HepG2 (cell line): Measurements from ENCODE around the gene DEPDC5. TPM values are rescaled to one million over a fixed set of nuclear protein-coding genes. Genes with fewer than 3 reads are reported as not detected.

ENCODE experiments used
- KMT2A ChIP-seq: sonication (generic); formaldehyde crosslinking; IDR thresholded peaks from 2 replicates; pipeline ENCODE4 v1.4.0; 2020; ENCODE audit warnings: missing genetic modification reagents
- PRDM15 ChIP-seq: sonication (generic); formaldehyde crosslinking; IDR thresholded peaks from 2 replicates; pipeline ENCODE4 v1.4.0; 2020; ENCODE audit warnings: missing genetic modification reagents
- ZNF18 ChIP-seq: sonication (generic); formaldehyde crosslinking; IDR thresholded peaks from 2 replicates; pipeline ENCODE4 v1.8.0; 2022; ENCODE audit warnings: mild to moderate bottlenecking, missing genetic modification reagents; ENCODE audit not compliant: insufficient replicate concordance
- ZNF552 ChIP-seq: sonication (generic); formaldehyde crosslinking; IDR thresholded peaks from 2 replicates; pipeline ENCODE4 v1.9.0; 2022; ENCODE audit warnings: missing genetic modification reagents, mild to moderate bottlenecking, borderline replicate concordance
- ZNF609 ChIP-seq: sonication (generic); formaldehyde crosslinking; IDR thresholded peaks from 2 replicates; pipeline ENCODE4 v1.4.0; 2020; ENCODE audit warnings: mild to moderate bottlenecking, missing genetic modification reagents, borderline replicate concordance
- polyA plus RNA-seq, 8 experiments: library from polyadenylated mRNA; depleted of rRNA in 3 of 8; stranded (reverse) in 7 of 8; unstranded in 1 of 8; fragments of >200 nt; fragmentation: Illumina TruSeq in 4 of 8; extraction: Trizol in 4 of 8; gene quantifications; 2 replicates each; pipeline versions ENCODE4 v1.2.1 to v1.2.3, GENCODE V29; 2011 to 2016; ENCODE audit warnings: low read depth in 4 of 8, missing spikeins in 1 of 8, mixed read lengths in 1 of 8; ENCODE audit not compliant: insufficient read depth in 1 of 8
- total RNA-seq, 5 experiments: library from RNA; depleted of rRNA; stranded (reverse); fragments of >200 nt; fragmentation: Illumina TruSeq; extraction: Trizol; gene quantifications; 2 replicates each; pipeline ENCODE4 v1.2.3, GENCODE V29; 2016; ENCODE audit warnings: low read depth in 1 of 5

Gene DEPDC5
- total and polyA plus RNA-seq, 2 of the 13 experiments (the other 11 are each of a cell fraction or from before 2014, with no cell fraction given) = 9.8 to 12.4 TPM

- TF ChIP-seq PRDM15 (CRISPR knock-in tag) (no peak), ZNF552 (CRISPR knock-in tag) (no peak), ZNF609 (CRISPR knock-in tag) (no peak), KMT2A (CRISPR knock-in tag) (no peak), ZNF18 (CRISPR knock-in tag) (no peak)
- TF ChIP-seq, all 625 proteins: peak for 0
Measured at GRCh38 chr22:31906086-31906485, 152.3 kb downstream of the DEPDC5 start (continued).
